ENCODE results near the gene SPOUT1.
A peak's percentile ranks its signal among the peaks of the same experiment; 100 is the strongest.

The SPOUT1 gene

GRCh38 chr9:128820665-128821583 is 8.7 kb downstream of the SPOUT1 start:
- Histone ChIP-seq H3K36me3 (ENCODE audit: control insufficient read depth, insufficient read depth, low read length) (peaks cover 50% of the 10 kb centered on the region), H3K27me3 (ENCODE audit: control insufficient read depth, insufficient read depth, low read length) (no peaks in the 10 kb centered on the region), H3K9me3 (ENCODE audit: control insufficient read depth, insufficient read depth, low read length) (no peaks in the 10 kb centered on the region), H3K9ac (ENCODE audit: low read depth, low read length) (no peak overlapping the region), H3K4me3 (ENCODE audit: low read depth, low read length) (no peak overlapping the region), H3K4me1 (ENCODE audit: control insufficient read depth, insufficient read depth, low read length) (no peaks in the 10 kb centered on the region)

GRCh38 chr9:128819716-128820664 is 9.6 kb downstream of the SPOUT1 start:
- H3K4me3 ChIP-seq (ENCODE audit: low read depth, low read length), result peak overlapping the region; percentile 76
- no peak overlapping the region for H3K9ac ChIP-seq (ENCODE audit: low read depth, low read length)
- peaks cover 42% of the 10 kb centered on the region for H3K36me3 ChIP-seq (ENCODE audit: control insufficient read depth, insufficient read depth, low read length)
- no peaks in the 10 kb centered on the region for H3K27me3 ChIP-seq (ENCODE audit: control insufficient read depth, insufficient read depth, low read length)
- no peaks in the 10 kb centered on the region for H3K9me3 ChIP-seq (ENCODE audit: control insufficient read depth, insufficient read depth, low read length)
- no peaks in the 10 kb centered on the region for H3K4me1 ChIP-seq (ENCODE audit: control insufficient read depth, insufficient read depth, low read length)

DNA sequence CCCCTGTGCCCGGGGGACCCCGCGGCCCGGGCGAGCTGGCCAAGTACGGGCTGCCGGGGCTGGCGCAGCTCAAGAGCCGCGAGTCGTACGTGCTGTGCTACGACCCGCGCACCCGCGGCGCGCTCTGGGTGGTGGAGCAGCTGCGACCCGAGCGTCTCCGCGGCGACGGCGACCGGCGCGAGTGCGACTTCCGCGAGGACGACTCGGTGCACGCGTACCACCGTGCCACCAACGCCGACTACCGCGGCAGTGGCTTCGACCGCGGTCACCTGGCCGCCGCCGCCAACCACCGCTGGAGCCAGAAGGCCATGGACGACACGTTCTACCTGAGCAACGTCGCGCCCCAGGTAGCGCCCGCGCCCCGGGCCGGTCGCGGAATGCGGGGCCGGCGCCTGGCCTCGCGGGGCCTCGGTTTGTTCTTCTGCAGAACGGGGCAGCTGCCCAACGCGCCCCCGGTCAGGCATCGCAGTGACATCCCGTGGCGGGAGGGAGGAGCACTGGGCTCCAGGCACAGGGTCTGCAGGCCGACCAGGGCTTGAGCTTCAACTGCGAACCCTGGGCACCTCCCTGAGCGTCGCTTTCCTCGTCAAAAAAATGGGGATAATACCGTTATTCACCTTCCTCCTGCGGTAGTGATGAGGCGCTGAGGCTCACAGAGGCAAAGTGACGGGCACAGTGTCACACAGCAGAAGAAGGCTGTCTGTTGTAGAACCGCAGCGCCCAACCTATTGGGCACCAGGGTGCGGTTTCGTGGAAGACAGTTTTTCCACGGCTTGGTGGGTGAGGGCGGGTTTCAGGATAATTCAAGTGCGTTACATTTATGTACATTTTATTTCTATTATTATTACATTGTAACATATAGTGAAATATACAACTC is 10.5 kb downstream of the SPOUT1 start:
- no peaks in the 10 kb centered on the region for H3K27me3 ChIP-seq (ENCODE audit: control insufficient read depth, insufficient read depth, low read length)
- H3K9me3 ChIP-seq (ENCODE audit: control insufficient read depth, insufficient read depth, low read length), result no peaks in the 10 kb centered on the region
- H3K9ac ChIP-seq (ENCODE audit: low read depth, low read length), result no peak overlapping the region
- peaks cover 33% of the 10 kb centered on the region for H3K36me3 ChIP-seq (ENCODE audit: control insufficient read depth, insufficient read depth, low read length)
- H3K4me1 ChIP-seq (ENCODE audit: control insufficient read depth, insufficient read depth, low read length), result no peaks in the 10 kb centered on the region
- H3K4me3 ChIP-seq (ENCODE audit: low read depth, low read length), result peak overlapping the region; percentile 76

DNA sequence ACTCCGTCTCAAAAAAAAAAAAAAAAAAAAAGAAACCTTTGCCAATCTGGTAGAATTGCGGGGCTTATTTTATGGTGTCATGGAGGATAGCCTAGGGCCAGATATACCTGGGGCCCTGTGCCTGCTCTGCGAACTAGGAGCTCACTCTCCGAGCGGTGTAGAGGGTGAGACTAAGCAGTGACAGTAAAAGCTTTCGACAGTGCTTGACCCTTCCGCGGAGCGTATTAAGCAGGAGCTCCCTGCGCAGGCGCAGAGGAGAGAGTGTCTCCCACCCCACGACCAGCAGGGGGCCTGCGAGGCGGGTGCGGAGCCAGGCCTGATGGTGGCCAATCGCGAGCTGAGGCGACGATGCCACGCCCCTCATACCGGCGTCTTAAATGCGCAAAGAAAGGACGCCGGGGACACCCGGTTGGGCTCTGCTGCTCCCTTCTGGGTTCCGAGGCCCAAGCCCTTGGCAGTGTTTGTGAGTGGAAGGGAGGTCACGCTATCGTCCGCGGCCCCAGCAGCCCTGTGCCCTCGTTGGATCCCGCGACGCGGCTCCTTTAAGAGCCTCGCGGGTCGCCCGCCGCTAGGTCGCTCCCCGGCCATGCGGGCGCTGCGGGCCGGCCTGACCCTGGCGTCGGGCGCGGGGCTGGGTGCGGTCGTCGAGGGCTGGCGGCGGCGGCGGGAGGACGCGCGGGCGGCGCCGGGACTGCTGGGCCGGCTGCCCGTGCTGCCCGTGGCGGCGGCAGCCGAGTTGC is 11.3 kb downstream of the SPOUT1 start, which contains the start of gene ENDOG:
Gene ENDOG (plus strand): TSS at position 402 of the 740 bp plus-strand sequence. CDS start 185 bp downstream, at position 587.
- H3K9me3 ChIP-seq (ENCODE audit: control insufficient read depth, insufficient read depth, low read length), result no peaks in the 10 kb centered on the region
- H3K36me3 ChIP-seq (ENCODE audit: control insufficient read depth, insufficient read depth, low read length), result peaks cover 25% of the 10 kb centered on the region
- H3K4me1 ChIP-seq (ENCODE audit: control insufficient read depth, insufficient read depth, low read length), result no peaks in the 10 kb centered on the region
- H3K4me3 ChIP-seq (ENCODE audit: low read depth, low read length), result peak within 1 kb of the TSS; percentile 76
- no peaks in the 10 kb centered on the region for H3K27me3 ChIP-seq (ENCODE audit: control insufficient read depth, insufficient read depth, low read length)
- peak within 1 kb of the TSS; percentile 54 for H3K9ac ChIP-seq (ENCODE audit: low read depth, low read length)

DNA sequence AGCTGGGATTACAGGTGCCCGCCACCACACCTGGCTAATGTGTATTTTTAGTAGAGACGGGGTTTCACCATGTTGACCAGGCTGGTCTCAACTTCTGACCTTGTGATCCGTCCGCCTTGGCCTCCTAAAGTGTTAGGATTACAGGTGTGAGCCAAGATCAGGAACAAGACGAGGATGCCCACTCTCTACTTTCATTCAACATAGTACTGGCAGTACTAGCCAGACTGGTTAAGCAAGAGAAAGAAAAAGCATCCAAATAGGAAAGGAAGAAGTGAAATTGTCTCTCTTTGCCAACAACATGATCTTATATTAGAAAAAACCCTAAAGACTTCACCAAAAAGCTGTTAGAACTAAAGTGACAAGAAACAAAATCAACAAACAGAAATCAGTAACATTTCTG is 18.7 kb downstream of the SPOUT1 start:
- no peak overlapping the region for H3K4me3 ChIP-seq (ENCODE audit: low read depth, low read length)
- no peaks in the 10 kb centered on the region for H3K9me3 ChIP-seq (ENCODE audit: control insufficient read depth, insufficient read depth, low read length)
- peaks cover 13% of the 10 kb centered on the region for H3K36me3 ChIP-seq (ENCODE audit: control insufficient read depth, insufficient read depth, low read length)
- H3K4me1 ChIP-seq (ENCODE audit: control insufficient read depth, insufficient read depth, low read length), result no peaks in the 10 kb centered on the region
- H3K9ac ChIP-seq (ENCODE audit: low read depth, low read length), result no peak overlapping the region
- no peaks in the 10 kb centered on the region for H3K27me3 ChIP-seq (ENCODE audit: control insufficient read depth, insufficient read depth, low read length)

GRCh38 chr9:128809831-128810230 is 19.8 kb downstream of the SPOUT1 start:
- Histone ChIP-seq H3K9ac (ENCODE audit: low read depth, low read length) (no peak overlapping the region), H3K4me3 (ENCODE audit: low read depth, low read length) (no peak overlapping the region), H3K36me3 (ENCODE audit: control insufficient read depth, insufficient read depth, low read length) (peaks cover 20% of the 10 kb centered on the region), H3K4me1 (ENCODE audit: control insufficient read depth, insufficient read depth, low read length) (no peaks in the 10 kb centered on the region), H3K27me3 (ENCODE audit: control insufficient read depth, insufficient read depth, low read length) (no peaks in the 10 kb centered on the region), H3K9me3 (ENCODE audit: control insufficient read depth, insufficient read depth, low read length) (no peaks in the 10 kb centered on the region)

- H3K9ac ChIP-seq (ENCODE audit: low read depth, low read length), result no peak overlapping the region
- H3K9me3 ChIP-seq (ENCODE audit: control insufficient read depth, insufficient read depth, low read length), result no peaks in the 10 kb centered on the region
- H3K36me3 ChIP-seq (ENCODE audit: control insufficient read depth, insufficient read depth, low read length), result peaks cover 21% of the 10 kb centered on the region
- no peaks in the 10 kb centered on the region for H3K27me3 ChIP-seq (ENCODE audit: control insufficient read depth, insufficient read depth, low read length)
- H3K4me1 ChIP-seq (ENCODE audit: control insufficient read depth, insufficient read depth, low read length), result no peaks in the 10 kb centered on the region
- H3K4me3 ChIP-seq (ENCODE audit: low read depth, low read length), result no peak overlapping the region
Measured at GRCh38 chr9:128809036-128809599, 20.5 kb downstream of the SPOUT1 start.

DNA sequence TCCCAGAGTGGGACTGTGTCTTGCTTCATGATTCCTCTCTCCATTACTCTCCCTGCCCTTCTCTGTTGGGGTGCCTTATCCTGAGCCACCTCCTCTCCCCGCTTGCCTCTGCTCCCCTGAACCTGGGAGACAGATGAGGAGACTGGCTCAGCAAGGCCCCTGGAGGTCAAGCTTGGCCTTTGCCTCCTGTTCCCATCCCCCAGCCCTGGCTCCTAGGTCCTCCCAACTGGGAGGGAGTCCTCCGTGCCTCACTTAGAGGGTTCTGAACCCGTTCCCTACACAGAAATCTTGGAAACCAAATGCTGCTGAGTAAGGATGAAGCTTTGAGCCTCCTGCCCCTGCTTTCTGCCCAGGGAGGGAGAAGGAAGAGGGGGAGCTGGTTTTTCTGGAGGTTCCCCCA is 21.1 kb downstream of the SPOUT1 start:
- Histone ChIP-seq H3K36me3 (ENCODE audit: control insufficient read depth, insufficient read depth, low read length) (peaks cover 27% of the 10 kb centered on the region), H3K4me1 (ENCODE audit: control insufficient read depth, insufficient read depth, low read length) (no peaks in the 10 kb centered on the region)

GRCh38 chr9:128807827-128808226 is 21.8 kb downstream of the SPOUT1 start:
- H3K4me3 ChIP-seq (ENCODE audit: low read depth, low read length), result no peak overlapping the region
- no peak overlapping the region for H3K9ac ChIP-seq (ENCODE audit: low read depth, low read length)
- H3K4me1 ChIP-seq (ENCODE audit: control insufficient read depth, insufficient read depth, low read length), result no peaks in the 10 kb centered on the region
- no peaks in the 10 kb centered on the region for H3K9me3 ChIP-seq (ENCODE audit: control insufficient read depth, insufficient read depth, low read length)
- peaks cover 30% of the 10 kb centered on the region for H3K36me3 ChIP-seq (ENCODE audit: control insufficient read depth, insufficient read depth, low read length)
- H3K27me3 ChIP-seq (ENCODE audit: control insufficient read depth, insufficient read depth, low read length), result no peaks in the 10 kb centered on the region

More for the DNA sequence above, 21.1 kb downstream of the SPOUT1 start:
- no peak overlapping the region for H3K9ac ChIP-seq (ENCODE audit: low read depth, low read length)
- no peaks in the 10 kb centered on the region for H3K9me3 ChIP-seq (ENCODE audit: control insufficient read depth, insufficient read depth, low read length)
- no peak overlapping the region for H3K4me3 ChIP-seq (ENCODE audit: low read depth, low read length)
- H3K27me3 ChIP-seq (ENCODE audit: control insufficient read depth, insufficient read depth, low read length), result no peaks in the 10 kb centered on the region

GRCh38 chr9:128805661-128806060 is 23.9 kb downstream of the SPOUT1 start:
- Histone ChIP-seq H3K36me3 (ENCODE audit: control insufficient read depth, insufficient read depth, low read length) (peaks cover 30% of the 10 kb centered on the region), H3K9ac (ENCODE audit: low read depth, low read length) (no peak overlapping the region), H3K4me3 (ENCODE audit: low read depth, low read length) (no peak overlapping the region), H3K4me1 (ENCODE audit: control insufficient read depth, insufficient read depth, low read length) (no peaks in the 10 kb centered on the region), H3K9me3 (ENCODE audit: control insufficient read depth, insufficient read depth, low read length) (no peaks in the 10 kb centered on the region), H3K27me3 (ENCODE audit: control insufficient read depth, insufficient read depth, low read length) (no peaks in the 10 kb centered on the region)
